ENCODE data around the gene MACROD1. TPM values are rescaled to one million over a fixed set of nuclear protein-coding genes. Genes with fewer than 3 reads are reported as not detected.

The MACROD1 gene
- total RNA-seq, 4 donors from 2014 or later = 28.8 to 70.7 (median 33.7) TPM

DNA sequence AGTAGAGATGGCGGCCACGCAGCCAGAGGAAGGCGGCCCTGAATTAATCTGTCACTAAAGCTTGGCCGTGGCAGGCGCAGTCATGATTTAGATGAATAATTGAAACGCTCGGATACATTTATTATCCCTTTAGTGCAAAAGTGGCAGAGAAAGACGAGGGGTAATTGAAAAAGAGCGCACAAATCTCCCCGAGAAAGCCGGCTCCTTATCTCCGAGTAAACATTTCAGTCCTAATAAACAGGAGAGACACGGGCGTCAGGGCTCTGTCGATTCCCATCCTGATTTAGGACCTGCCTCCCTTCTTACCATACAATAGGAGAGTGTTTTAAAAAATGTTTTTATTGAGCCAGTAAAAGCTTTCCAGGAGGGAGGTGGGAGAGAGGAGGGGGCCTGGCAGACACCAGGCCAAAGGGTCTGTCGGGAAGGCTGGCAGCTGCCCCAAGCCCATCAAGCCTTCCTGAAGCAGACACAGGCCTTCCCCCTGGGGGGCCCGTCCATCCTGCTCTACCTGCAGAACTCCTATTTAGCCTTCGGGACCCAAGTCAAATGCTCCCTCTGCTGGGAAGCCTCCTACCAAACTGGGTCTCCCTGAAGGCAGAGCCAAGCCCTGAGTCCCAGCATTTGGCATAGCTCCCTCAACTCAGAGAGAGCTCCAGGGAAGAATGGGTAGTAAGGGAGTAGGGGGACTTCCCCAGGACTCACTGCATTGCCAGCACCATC is 156.8 kb downstream of the MACROD1 start:
- no peak overlapping the region for H3K27ac ChIP-seq (replicated peaks in 1 of 4)
- no peaks in the 10 kb centered on the region for H3K36me3 ChIP-seq
- intact Hi-C loops (cut with DNase I) = no loop called here
- 91% methylated on average over 18 of the region's 18 CpGs for WGBS
- peaks cover 17 to 24% (median 19%) of the 10 kb centered on the region in 4 donors for H3K4me1 ChIP-seq
- no peaks in the 10 kb centered on the region for H3K9me3 ChIP-seq
- peaks cover 0 to 9% (median 0%) of the 10 kb centered on the region in 4 donors for H3K27me3 ChIP-seq
- TF ChIP-seq POLR2A (IDR thresholded peaks at IDR 0.05; ENCODE audit: low read depth) (no peak), EP300 (IDR thresholded peaks at IDR 0.05) (no peak), POLR2AphosphoS5 (IDR thresholded peaks at IDR 0.05) (no peak)
- TF ChIP-seq, protein P1, sequence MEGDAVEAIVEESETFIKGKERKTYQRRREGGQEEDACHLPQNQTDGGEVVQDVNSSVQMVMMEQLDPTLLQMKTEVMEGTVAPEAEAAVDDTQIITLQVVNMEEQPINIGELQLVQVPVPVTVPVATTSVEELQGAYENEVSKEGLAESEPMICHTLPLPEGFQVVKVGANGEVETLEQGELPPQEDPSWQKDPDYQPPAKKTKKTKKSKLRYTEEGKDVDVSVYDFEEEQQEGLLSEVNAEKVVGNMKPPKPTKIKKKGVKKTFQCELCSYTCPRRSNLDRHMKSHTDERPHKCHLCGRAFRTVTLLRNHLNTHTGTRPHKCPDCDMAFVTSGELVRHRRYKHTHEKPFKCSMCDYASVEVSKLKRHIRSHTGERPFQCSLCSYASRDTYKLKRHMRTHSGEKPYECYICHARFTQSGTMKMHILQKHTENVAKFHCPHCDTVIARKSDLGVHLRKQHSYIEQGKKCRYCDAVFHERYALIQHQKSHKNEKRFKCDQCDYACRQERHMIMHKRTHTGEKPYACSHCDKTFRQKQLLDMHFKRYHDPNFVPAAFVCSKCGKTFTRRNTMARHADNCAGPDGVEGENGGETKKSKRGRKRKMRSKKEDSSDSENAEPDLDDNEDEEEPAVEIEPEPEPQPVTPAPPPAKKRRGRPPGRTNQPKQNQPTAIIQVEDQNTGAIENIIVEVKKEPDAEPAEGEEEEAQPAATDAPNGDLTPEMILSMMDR (IDR thresholded peaks at IDR 0.05) = no peak
- no peak overlapping the region for H3K4me3 ChIP-seq
- DNase-seq (ENCODE audit: extremely low spot score) = no peak

DNA sequence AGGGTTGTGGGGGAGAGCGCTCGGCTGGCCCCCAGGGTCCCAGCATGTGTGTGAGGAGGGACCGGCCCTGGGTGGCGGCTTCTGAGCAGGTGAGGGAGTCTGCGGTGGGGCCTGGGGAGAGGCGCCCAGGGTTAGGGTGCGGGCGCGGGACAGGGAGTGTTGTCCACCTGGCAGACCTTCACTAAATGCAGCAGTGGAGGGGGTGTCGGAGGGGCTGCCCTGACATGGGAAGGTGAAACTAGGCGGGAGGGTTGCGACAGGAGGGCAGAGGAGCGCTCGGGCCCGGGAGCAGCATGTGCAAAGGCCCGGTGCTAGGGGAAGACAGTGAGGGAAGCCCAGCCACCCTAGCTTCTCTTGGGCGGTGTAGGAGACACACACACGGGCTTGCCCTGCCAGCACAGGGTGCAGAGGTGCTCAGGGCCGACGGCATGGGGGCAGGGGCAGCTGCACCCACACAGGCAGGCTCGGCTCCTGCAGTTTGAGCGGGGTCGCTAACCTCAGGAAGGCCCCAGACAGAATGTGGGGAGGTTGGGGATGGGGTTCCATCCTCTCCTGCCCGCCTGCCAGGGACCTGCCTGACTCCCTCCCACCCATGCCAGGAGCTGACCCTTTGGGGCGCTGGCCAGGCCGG is 157.5 kb downstream of the MACROD1 start:
- intact Hi-C loops (cut with DNase I) = no loop called here
- 93% methylated on average over 19 of the region's 26 CpGs for WGBS
- H3K4me1 ChIP-seq = peaks cover 17 to 24% (median 19%) of the 10 kb centered on the region in 4 donors
- H3K36me3 ChIP-seq = no peaks in the 10 kb centered on the region
- H3K27ac ChIP-seq (replicated peaks in 1 of 4) = peak overlapping the region in 3 of 4 donors; percentile 39 to 51 (median 49)
- DNase-seq (ENCODE audit: extremely low spot score) = no peak
- no peaks in the 10 kb centered on the region for H3K9me3 ChIP-seq
- H3K27me3 ChIP-seq = peaks cover 0 to 9% (median 0%) of the 10 kb centered on the region in 4 donors
- TF ChIP-seq POLR2AphosphoS5 (IDR thresholded peaks at IDR 0.05) = no peak
- TF ChIP-seq, protein P1 (IDR thresholded peaks at IDR 0.05) = no peak
- no peak for TF ChIP-seq POLR2A (IDR thresholded peaks at IDR 0.05; ENCODE audit: low read depth)
- TF ChIP-seq EP300 (IDR thresholded peaks at IDR 0.05) = no peak
- peak overlapping the region in 3 of 4 donors; percentile 48 to 56 (median 54) for H3K4me3 ChIP-seq

DNA sequence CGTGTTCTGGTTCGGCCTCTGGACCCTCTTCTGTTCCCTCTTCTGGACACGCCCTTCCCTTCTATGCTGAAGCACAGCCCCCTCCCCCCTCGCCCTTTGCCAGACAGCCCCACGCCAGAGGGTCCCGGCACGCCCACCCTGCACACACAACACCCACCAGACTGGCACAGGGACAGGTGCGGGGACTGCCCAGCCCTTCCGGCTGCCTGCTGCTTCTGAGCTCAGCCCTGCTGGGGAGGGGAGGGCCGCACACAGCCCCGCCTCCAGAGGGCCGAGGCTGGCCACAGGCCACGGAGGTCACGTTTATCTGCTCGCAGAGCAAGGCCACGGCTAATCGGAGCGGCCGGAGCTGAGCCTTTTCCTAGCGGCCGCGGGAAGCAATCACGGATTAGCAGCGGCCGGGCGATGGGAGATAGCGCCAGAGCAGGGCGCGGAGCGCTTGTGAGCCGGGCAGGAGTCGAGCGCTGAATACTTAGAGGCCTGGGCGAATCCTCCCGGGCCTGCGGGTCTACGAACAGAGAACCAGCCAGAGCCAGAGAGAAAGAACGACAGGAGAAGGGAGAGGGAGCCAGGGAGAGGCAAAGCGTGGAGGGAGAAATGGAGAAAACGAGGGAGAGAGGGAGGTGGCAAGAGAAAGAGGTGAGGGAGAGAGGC is 158.2 kb downstream of the MACROD1 start:
- no peaks in the 10 kb centered on the region for H3K9me3 ChIP-seq
- 13% methylated on average over 25 of the region's 40 CpGs for WGBS
- peak overlapping the region; percentile 30 to 51 (median 44) for H3K27ac ChIP-seq (replicated peaks in 1 of 4)
- peak overlapping the region; percentile 48 to 56 (median 52) for H3K4me3 ChIP-seq
- no peak for TF ChIP-seq EP300 (IDR thresholded peaks at IDR 0.05)
- TF ChIP-seq POLR2AphosphoS5 (IDR thresholded peaks at IDR 0.05) = peak in 1 of 2 donors; percentile 21
- TF ChIP-seq, protein P1 (IDR thresholded peaks at IDR 0.05) = peak in 1 of 3 experiments; percentile 38
- intact Hi-C loops (cut with DNase I) = no loop called here
- DNase-seq (ENCODE audit: extremely low spot score) = peak; percentile 93
- H3K27me3 ChIP-seq = peaks cover 0 to 9% (median 0%) of the 10 kb centered on the region in 4 donors
- peaks cover 17 to 24% (median 20%) of the 10 kb centered on the region in 4 donors for H3K4me1 ChIP-seq
- no peaks in the 10 kb centered on the region for H3K36me3 ChIP-seq

DNA sequence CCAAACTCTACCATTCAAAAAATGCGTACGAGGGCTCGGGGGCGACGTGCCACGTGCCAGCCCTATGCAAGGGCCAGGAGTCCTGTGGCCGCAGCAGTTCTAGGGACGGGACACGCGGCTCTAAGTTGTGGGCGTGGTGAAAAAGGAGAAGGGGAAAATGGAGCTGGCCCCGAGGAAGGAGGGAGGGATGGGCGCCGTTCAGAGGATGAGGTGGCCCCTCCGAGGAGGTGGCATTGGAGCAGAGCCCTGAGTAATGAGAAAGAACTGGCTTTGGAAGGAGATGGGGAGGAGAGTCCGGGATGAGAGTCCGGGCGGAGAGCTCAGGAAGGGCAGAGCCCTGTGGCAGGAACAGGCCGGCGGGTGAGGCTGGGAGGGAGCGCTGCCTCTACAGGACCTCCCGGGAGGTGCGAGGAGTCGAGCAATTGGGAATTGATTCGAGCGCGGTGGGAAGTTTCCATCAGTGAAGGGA is 158.7 kb downstream of the MACROD1 start:
- no peak for TF ChIP-seq POLR2AphosphoS5 (IDR thresholded peaks at IDR 0.05)
- TF ChIP-seq, protein P1 (IDR thresholded peaks at IDR 0.05) = no peak
- no peak for TF ChIP-seq EP300 (IDR thresholded peaks at IDR 0.05)
- TF ChIP-seq POLR2A (IDR thresholded peaks at IDR 0.05; ENCODE audit: low read depth) = no peak
- 3% methylated on average over 26 of the region's 27 CpGs for WGBS
- Histone ChIP-seq H3K36me3 (no peaks in the 10 kb centered on the region), H3K27ac (replicated peaks in 1 of 4) (peak overlapping the region in 3 of 4 donors; percentile 30 to 49 (median 39)), H3K27me3 (peaks cover 0 to 9% (median 0%) of the 10 kb centered on the region in 4 donors), H3K4me3 (peak overlapping the region; percentile 48 to 56 (median 52)), H3K9me3 (no peaks in the 10 kb centered on the region), H3K4me1 (peaks cover 19 to 30% (median 24%) of the 10 kb centered on the region in 4 donors)
- no peak for DNase-seq (ENCODE audit: extremely low spot score)
- intact Hi-C loops (cut with DNase I) = no loop called here

Data from esophagus muscularis mucosa (tissue), 4 donors.